ENCODE results near the gene FAM174B.

FAM174B gene

DNA sequence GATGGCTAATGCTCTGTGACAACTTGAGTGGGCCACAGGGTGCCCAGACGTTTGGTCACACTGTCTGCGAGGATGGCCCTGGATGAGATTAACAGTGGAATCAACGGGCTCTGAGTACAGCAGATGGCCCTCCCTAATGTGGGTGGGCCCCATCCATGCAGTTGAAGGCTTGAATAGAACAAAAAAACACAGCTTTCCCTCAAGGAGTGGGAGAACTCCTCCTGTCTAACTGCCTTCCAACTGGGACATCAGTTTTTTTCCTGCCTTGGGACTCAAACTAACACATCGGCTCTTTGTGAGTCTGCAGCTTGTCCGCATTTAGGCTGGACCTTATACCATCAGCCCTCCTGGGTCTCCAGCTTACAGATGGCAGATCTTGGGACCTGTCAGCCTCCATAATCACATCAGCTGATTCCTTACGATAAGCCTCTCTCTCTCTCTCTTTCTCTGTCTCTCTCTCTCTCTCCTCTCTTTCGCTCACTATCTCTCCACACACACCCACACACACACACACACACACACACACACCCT lies 20.8 kb downstream of the FAM174B start:
- peak overlapping the region; percentile 100 for H3K27ac ChIP-seq
- TF ChIP-seq, protein P1, sequence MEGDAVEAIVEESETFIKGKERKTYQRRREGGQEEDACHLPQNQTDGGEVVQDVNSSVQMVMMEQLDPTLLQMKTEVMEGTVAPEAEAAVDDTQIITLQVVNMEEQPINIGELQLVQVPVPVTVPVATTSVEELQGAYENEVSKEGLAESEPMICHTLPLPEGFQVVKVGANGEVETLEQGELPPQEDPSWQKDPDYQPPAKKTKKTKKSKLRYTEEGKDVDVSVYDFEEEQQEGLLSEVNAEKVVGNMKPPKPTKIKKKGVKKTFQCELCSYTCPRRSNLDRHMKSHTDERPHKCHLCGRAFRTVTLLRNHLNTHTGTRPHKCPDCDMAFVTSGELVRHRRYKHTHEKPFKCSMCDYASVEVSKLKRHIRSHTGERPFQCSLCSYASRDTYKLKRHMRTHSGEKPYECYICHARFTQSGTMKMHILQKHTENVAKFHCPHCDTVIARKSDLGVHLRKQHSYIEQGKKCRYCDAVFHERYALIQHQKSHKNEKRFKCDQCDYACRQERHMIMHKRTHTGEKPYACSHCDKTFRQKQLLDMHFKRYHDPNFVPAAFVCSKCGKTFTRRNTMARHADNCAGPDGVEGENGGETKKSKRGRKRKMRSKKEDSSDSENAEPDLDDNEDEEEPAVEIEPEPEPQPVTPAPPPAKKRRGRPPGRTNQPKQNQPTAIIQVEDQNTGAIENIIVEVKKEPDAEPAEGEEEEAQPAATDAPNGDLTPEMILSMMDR (conservative IDR thresholded peaks at IDR 0.05), result no peak

- TF ChIP-seq, protein P1 (conservative IDR thresholded peaks at IDR 0.05), result no peak
- H3K27ac ChIP-seq, result peak overlapping the region; percentile 100
Observed at GRCh38 chr15:92634060-92634459, 21.5 kb downstream of the FAM174B start.

- TF ChIP-seq, protein P1 (conservative IDR thresholded peaks at IDR 0.05), result no peak
- H3K27ac ChIP-seq, result peak overlapping the region; percentile 100
Observed at GRCh38 chr15:92633418-92633817, 22.2 kb downstream of the FAM174B start.

- TF ChIP-seq, protein P1 (conservative IDR thresholded peaks at IDR 0.05), result no peak
- H3K27ac ChIP-seq, result peak overlapping the region; percentile 100
Observed at GRCh38 chr15:92633001-92633400, 22.6 kb downstream of the FAM174B start.

GRCh38 chr15:92631721-92632120 lies 23.9 kb downstream of the FAM174B start:
- H3K27ac ChIP-seq, result peak overlapping the region; percentile 100
- TF ChIP-seq, protein P1 (conservative IDR thresholded peaks at IDR 0.05), result peak; percentile 62

DNA sequence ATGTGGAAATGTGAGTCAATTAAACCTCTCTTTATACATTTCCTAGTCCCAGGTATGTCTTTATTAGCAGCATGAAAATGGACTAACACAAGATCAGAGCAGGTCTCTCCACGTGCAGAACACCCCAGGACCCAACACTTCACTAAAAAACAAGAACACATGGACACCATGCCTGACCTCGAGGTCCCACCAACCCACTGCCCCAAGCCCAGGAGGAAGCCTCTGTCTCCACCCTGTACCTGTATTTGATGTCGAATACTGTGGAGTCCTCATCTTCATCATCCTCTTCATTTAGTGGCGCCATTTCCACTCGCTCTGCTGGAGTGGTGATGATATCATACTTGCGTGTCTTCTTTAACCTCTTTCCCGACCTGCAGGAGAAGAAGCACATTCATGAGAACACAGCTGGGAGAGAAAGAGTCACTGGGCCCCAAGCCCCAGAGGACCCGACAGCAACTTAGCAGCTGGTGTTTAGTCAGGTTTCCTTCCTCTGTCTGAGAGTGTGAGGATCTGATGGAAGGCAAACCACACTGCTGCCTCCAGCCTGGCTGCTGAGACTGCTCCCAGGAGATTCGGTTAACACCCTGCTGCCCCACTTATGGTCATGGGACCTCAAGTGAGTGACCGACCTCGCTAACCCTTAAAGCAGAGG lies 25.5 kb downstream of the FAM174B start:
- peak overlapping the region; percentile 32 for H3K27ac ChIP-seq
- TF ChIP-seq, protein P1 (conservative IDR thresholded peaks at IDR 0.05), result no peak

DNA sequence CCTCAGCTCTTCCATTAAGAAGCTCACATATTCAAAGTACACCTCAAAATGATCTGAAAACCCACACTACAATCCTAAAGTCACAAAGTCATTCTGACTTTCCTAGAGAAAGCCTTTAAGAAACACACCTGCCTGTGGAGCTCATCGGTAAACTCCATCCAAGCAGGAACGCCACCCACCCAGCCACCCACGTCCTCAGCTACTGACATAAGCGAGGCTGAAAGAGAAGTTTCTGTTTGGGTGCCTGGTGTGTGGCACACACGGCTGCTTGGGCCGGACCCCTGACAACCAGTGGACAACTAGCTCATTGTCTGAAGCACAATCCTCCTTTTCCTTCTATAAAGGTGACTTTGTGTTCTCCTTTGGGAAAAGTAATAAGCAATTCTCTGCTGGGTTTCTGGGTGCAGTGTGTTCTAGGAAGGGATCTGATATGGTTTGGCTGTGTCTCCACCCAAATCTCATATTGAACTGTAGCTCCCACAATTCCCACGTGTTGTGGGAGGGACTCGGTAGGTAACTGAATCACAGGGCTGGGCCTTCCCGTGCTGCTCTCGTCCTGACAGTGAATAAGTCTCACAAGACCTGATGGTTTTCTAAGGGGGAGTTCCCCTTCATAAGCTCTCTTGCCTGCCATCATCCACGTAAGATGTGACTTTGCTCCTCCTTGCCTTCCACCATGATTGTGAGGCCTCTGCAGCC lies 26.1 kb downstream of the FAM174B start:
- peak overlapping the region; percentile 32 for H3K27ac ChIP-seq
- TF ChIP-seq, protein P1 (conservative IDR thresholded peaks at IDR 0.05), result no peak

All from VCaP (cell line).